Vagina (tissue), 2 donors: Measurements from ENCODE around the gene C20orf144.

Source experiments
- CTCF ChIP-seq, 3 experiments: fragments of 450-650 bp in 2 of 3; fragments of 200-600 bp in 1 of 3; sonication (generic) in 1 of 3; IDR thresholded peaks; one replicate each; pipeline ENCODE4 v1.5.1; 2017 to 2019; ENCODE audit warnings: antibody characterized with exemption in 3 of 3, mild to moderate bottlenecking in 2 of 3, moderate library complexity in 2 of 3
- POLR2A ChIP-seq, 2 donors: fragments of 450-650 bp; IDR thresholded peaks; one replicate each; pipeline ENCODE4 v1.6.1; 2017; ENCODE audit warnings: antibody characterized with exemption in 2 of 2, mild to moderate bottlenecking in 2 of 2, moderate library complexity in 2 of 2

DNA sequence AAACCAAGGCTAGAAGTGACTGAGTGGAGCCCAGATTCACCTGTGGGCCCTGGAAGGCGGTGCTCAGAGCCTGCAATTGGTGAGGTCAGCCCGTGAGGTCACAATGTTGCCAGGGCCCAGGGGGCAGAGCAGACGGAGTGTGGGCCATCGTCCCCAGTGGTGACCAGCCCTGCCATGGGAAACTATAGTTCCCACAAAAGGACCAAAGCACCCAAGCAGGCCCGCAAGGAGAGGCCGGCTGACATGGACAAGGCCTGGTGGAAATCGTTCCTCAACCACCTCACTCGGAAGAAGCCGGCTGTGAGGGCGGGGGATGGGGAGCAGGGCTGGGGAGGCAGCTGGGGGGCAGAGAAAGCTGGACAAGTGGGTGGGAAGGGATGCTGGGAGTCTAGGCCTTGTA lies at the start of gene C20orf144:
- no peak for TF ChIP-seq POLR2A (IDR thresholded peaks at IDR 0.05)
- TF ChIP-seq CTCF (IDR thresholded peaks at IDR 0.05): no peak
